HepG2 (cell line): ENCODE results near the gene C11orf54. TPM values are rescaled to one million over a fixed set of nuclear protein-coding genes. Genes with fewer than 3 reads are reported as not detected.

Experiments used
- ATAC-seq: fragments of 200-7000 bp; cut with Tn5 transposase; 3 replicates; pipeline ENCODE4 v1.9.1; 2020; ENCODE audit warnings: mild to moderate bottlenecking, moderate library complexity
- BruUV-seq: library from RNA; stranded (reverse); fragments of 400-500 nt; replicated peaks from 2 replicates; lab custom pipeline; 2021; lab: Mats Ljungman, UMichigan
- CTCF ChIA-PET: fragments of 300-600 bp; formaldehyde crosslinking; extraction: SDS; loops from one replicate; lab custom pipeline; 2021; ENCODE audit warnings: low total read pairs, inconsistent platforms, low intra/inter-chr PET ratio; lab: Yijun Ruan, JAX
- POLR2A ChIA-PET: fragments of 350-600 bp; sonication (Branson Sonifier 250); formaldehyde crosslinking; loops from one replicate; lab custom pipeline; 2020; ENCODE audit warnings: antibody characterized with exemption, inconsistent platforms; lab: Yijun Ruan, JAX
- DNase-seq: peaks from one replicate; pipeline ENCODE4 v3.0.0-alpha.2; 2015; ENCODE audit warnings: low spot score
- FAIRE-seq: peaks from 3 replicates; lab custom pipeline; 2011; peaks lifted over from hg19 to GRCh38; lab: Jason Lieb, UNC
- H2AFZ ChIP-seq: one replicate; pipeline ENCODE4 v1.6.1; 2011; ENCODE audit warnings: low read length, inconsistent platforms
- H3K27ac ChIP-seq: fragments of 300-600 bp; 3 replicates; pipeline ENCODE4 v1.8.0; 2011; ENCODE audit warnings: mixed run types, mild to moderate bottlenecking, mixed read lengths, low read length, inconsistent platforms; ENCODE audit not compliant: insufficient read depth; ENCODE audit errors: extremely low read length
- H3K27me3 ChIP-seq, 2 experiments: fragments of 200-600 bp in 1 of 2; 2 replicates in 1 of 2; 3 replicates in 1 of 2; pipeline versions ENCODE4 v1.6.0 to v1.8.0; 2011; ENCODE audit warnings: low read length in 2 of 2, mild to moderate bottlenecking in 2 of 2, moderate library complexity in 2 of 2, inconsistent platforms in 1 of 2; ENCODE audit not compliant: insufficient read depth in 2 of 2, control insufficient read depth in 1 of 2
- H3K36me3 ChIP-seq, 2 experiments: fragments of 200-600 bp in 1 of 2; replicated peaks in 1 of 2; 2 replicates in 1 of 2; 3 replicates in 1 of 2; pipeline versions ENCODE4 v1.5.1 to v1.8.0; 2011; ENCODE audit warnings: low read length in 2 of 2, inconsistent platforms in 1 of 2; ENCODE audit not compliant: insufficient read depth in 2 of 2, control insufficient read depth in 1 of 2
- H3K4me1 ChIP-seq: 2 replicates; pipeline ENCODE4 v1.5.1; 2012; ENCODE audit warnings: low read length, inconsistent platforms; ENCODE audit not compliant: insufficient read depth
- H3K4me2 ChIP-seq: 2 replicates; pipeline ENCODE4 v1.6.0; 2011; ENCODE audit warnings: low read depth, low read length, inconsistent platforms
- H3K4me3 ChIP-seq, 3 experiments: fragments of 200-600 bp in 1 of 3; sonication (generic), shearing (Covaris generic) in 1 of 3; replicated peaks in 1 of 3; 2 replicates each; pipeline ENCODE4 v1.5.1; 2011 to 2016; ENCODE audit warnings: low read length in 3 of 3, inconsistent platforms in 2 of 3, low read depth in 2 of 3, mild to moderate bottlenecking in 2 of 3, control low read depth in 1 of 3, mixed read lengths in 1 of 3; ENCODE audit not compliant: insufficient read depth in 1 of 3
- H3K79me2 ChIP-seq: one replicate; pipeline ENCODE4 v1.6.1; 2011; ENCODE audit warnings: low read length, inconsistent platforms; ENCODE audit not compliant: insufficient read depth
- H3K9ac ChIP-seq: 2 replicates; pipeline ENCODE4 v1.6.0; 2011; ENCODE audit warnings: mild to moderate bottlenecking, low read depth, low read length, inconsistent platforms; ENCODE audit not compliant: insufficient read depth
- H3K9me3 ChIP-seq: 2 replicates; pipeline ENCODE4 v1.5.1; 2012; ENCODE audit warnings: mild to moderate bottlenecking, low read length
- H4K20me1 ChIP-seq: 2 replicates; pipeline ENCODE4 v1.6.0; 2011; ENCODE audit warnings: inconsistent platforms, mild to moderate bottlenecking, low read length, moderate library complexity; ENCODE audit not compliant: insufficient read depth
- MBD4 ChIP-seq: IDR thresholded peaks from 2 replicates; pipeline ENCODE4 v1.6.1; 2012; ENCODE audit warnings: low read length, inconsistent platforms, borderline replicate concordance
- POLR2G ChIP-seq: fragments of 200-400 bp; formaldehyde crosslinking; IDR thresholded peaks from 2 replicates; pipeline ENCODE4 v1.6.1; 2018; ENCODE audit warnings: mild to moderate bottlenecking, low read depth, low read length, moderate library complexity
- RBM22 ChIP-seq: fragments of 200-400 bp; formaldehyde crosslinking; optimal IDR thresholded peaks from 2 replicates; pipeline ENCODE3; 2017; ENCODE audit warnings: mild to moderate bottlenecking, low read length, moderate library complexity
- SP140L ChIP-seq: sonication (generic); formaldehyde crosslinking; IDR thresholded peaks from 2 replicates; pipeline ENCODE4 v1.4.0; 2020; ENCODE audit warnings: missing genetic modification reagents, borderline replicate concordance
- ZNF788 ChIP-seq: sonication (generic); formaldehyde crosslinking; IDR thresholded peaks from 2 replicates; pipeline ENCODE4 v1.5.0; 2020; ENCODE audit warnings: mild to moderate bottlenecking, missing genetic modification reagents, borderline replicate concordance
- WGBS: methylation state at CpG from one replicate; pipeline ENCODE4 v1.1.6; 2017; ENCODE audit warnings: low lambda C conversion rate; 5-methylcytosine and 5-hydroxymethylcytosine counted together
- in situ Hi-C: cut with HindIII; loops from 2 replicates; pipeline ENCODE4 v1.10.0; 2017; ENCODE audit warnings: low pct_unique_long_range_greater_than_20kb; ENCODE audit not compliant: extremely low pct_ligation_motif_present
- intact Hi-C: fragments of 100-400 bp; cut with micrococcal nuclease; formaldehyde crosslinking; loops from one replicate; pipeline ENCODE4 v1.10.0; 2022; ENCODE audit not compliant: unreplicated experiment
- polyA plus RNA-seq, 8 experiments: library from polyadenylated mRNA; depleted of rRNA in 3 of 8; stranded (reverse) in 7 of 8; unstranded in 1 of 8; fragments of >200 nt; fragmentation: Illumina TruSeq in 4 of 8; extraction: Trizol in 4 of 8; gene quantifications; 2 replicates each; pipeline versions ENCODE4 v1.2.1 to v1.2.3, GENCODE V29; 2011 to 2016; ENCODE audit warnings: low read depth in 4 of 8, missing spikeins in 1 of 8, mixed read lengths in 1 of 8; ENCODE audit not compliant: insufficient read depth in 1 of 8
- total RNA-seq, 5 experiments: library from RNA; depleted of rRNA; stranded (reverse); fragments of >200 nt; fragmentation: Illumina TruSeq; extraction: Trizol; gene quantifications; 2 replicates each; pipeline ENCODE4 v1.2.3, GENCODE V29; 2016; ENCODE audit warnings: low read depth in 1 of 5

Gene C11orf54
- total and polyA plus RNA-seq, 2 of the 13 experiments (the other 11 are each of a cell fraction or from before 2014, with no cell fraction given): 42.7 to 50.1 TPM

- TF ChIP-seq SP140L (CRISPR knock-in tag): no peak
These were observed 9.1 kb upstream of the C11orf54 start (continued) for GRCh38 chr11:93732237-93732892.

- no peak overlapping the region for H3K27ac ChIP-seq
- ATAC-seq: no peak
- no peaks in the 10 kb centered on the region for H3K9me3 ChIP-seq
- DNase-seq: no peak
- ChIA-PET CTCF (no interaction called here), POLR2A (interaction anchor here (5.8 kb wide), 1 partner anchor 7 kb away, joined by 59 read pairs; the partner anchor contains the start of genes C11orf54 and TAF1D)
- FAIRE-seq: no peak
- no TSS peak for BruUV-seq
- H3K4me3 ChIP-seq: no peak overlapping the region
- H3K27me3 ChIP-seq: no peaks in the 10 kb centered on the region
- intact Hi-C loops: no loop called here
- 80% methylated on average over 6 of the region's 6 CpGs for WGBS
- no peak overlapping the region for H3K4me2 ChIP-seq
- TF ChIP-seq RBM22 (peak; percentile 92), ZNF788 (CRISPR knock-in tag) (no peak), MBD4 (0 out of 2 replicates have a peak, but pooled peaks have one; percentile 10), POLR2G (peak; percentile 51; the same call in 1 of the 2 replicates)
- TF ChIP-seq, all 625 proteins: peak for 3
- peaks cover 82% of the 10 kb centered on the region for H4K20me1 ChIP-seq
- H3K9ac ChIP-seq: no peak overlapping the region
- peaks cover 42% of the 10 kb centered on the region for H3K79me2 ChIP-seq
- H2AFZ ChIP-seq: no peak overlapping the region
- H3K36me3 ChIP-seq: peaks cover 11 to 71% of the 10 kb centered on the region in 2 experiments
- in situ Hi-C loops: no loop called here
- H3K4me1 ChIP-seq: peaks cover 66% of the 10 kb centered on the region
These were observed 8.0 kb upstream of the C11orf54 start for GRCh38 chr11:93733474-93733873.
